Measurements from ENCODE around the gene PODN. TPM values are rescaled to one million over a fixed set of nuclear protein-coding genes. Genes with fewer than 3 reads are reported as not detected.

PODN gene
- total and polyA plus RNA-seq, 2 experiments from 2014 or later: 3.9 to 9.2 TPM

DNA sequence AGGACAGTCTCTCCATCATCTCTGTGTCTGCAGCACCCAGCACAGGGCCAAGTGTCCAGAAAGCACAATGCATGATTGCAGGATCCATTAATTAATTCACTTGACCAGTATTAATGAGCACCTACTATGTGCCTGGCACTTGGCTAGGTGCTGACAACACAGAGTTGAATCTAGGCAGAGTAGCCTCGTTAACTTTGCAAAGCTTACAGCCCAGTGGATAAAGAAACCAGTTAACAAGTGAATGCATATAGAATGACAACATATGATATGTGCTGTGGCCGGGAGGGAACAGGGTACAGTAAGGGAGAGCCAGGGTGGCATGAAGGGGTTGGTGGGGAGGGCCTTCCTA lies 69.6 kb downstream of the PODN start:
- Histone ChIP-seq H3K27me3 (no peaks in the 10 kb centered on the region), H3K79me2 (no peaks in the 10 kb centered on the region), H3K27ac (no peak overlapping the region), H3K4me1 (ENCODE audit: insufficient read depth) (peaks cover 4% of the 10 kb centered on the region), H4K20me1 (ENCODE audit: insufficient read depth, poor library complexity, severe bottlenecking) (no peaks in the 10 kb centered on the region), H3K9me2 (replicated peaks; ENCODE audit: insufficient read depth) (no peaks in the 10 kb centered on the region), H2AFZ (no peak overlapping the region), H3K36me3 (replicated peaks; ENCODE audit: insufficient read depth, low read depth) (no peaks in the 10 kb centered on the region), H3K4me3 (no peak overlapping the region), H3K9me3 (ENCODE audit: low read depth) (no peaks in the 10 kb centered on the region), H3K4me2 (no peak overlapping the region)
- WGBS (ENCODE audit: low lambda C conversion rate, missing lambda C conversion rate): 70% methylated on average over 2 of the region's 2 CpGs
- TF ChIP-seq EZH2phosphoT487 (IDR thresholded peaks at IDR 0.05; ENCODE audit: low read depth, severe bottlenecking, unreplicated experiment) (no peak), EZH2 (IDR thresholded peaks at IDR 0.05; ENCODE audit: borderline replicate concordance) (no peak), CTCF (IDR thresholded peaks at IDR 0.05; ENCODE audit: poor library complexity) (no peak)
- no peak for DNase-seq (ENCODE audit: low spot score)

DNA sequence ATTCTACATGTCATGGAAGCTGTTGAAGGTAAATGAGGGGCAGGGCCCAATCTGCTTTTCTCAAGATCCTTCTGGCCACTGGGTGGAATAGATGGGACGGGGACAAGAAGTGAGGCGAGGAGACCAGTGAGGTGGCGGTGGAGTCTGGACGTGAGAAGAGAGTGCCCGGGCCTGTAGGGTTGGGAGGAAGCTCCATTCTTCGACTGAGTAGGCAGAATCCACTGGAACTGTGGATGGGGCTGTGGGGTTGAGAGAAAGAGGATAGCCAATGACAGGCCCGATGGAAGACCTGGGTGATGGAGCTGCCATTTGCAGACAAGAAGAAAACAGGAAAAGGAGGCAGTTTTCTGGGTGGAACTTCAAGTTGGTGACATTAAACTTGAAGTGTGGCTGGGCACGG lies 70.2 kb downstream of the PODN start:
- Histone ChIP-seq H3K9me3 (ENCODE audit: low read depth) (no peaks in the 10 kb centered on the region), H3K79me2 (no peaks in the 10 kb centered on the region), H2AFZ (no peak overlapping the region), H4K20me1 (ENCODE audit: insufficient read depth, poor library complexity, severe bottlenecking) (no peaks in the 10 kb centered on the region), H3K4me3 (no peak overlapping the region), H3K27me3 (no peaks in the 10 kb centered on the region), H3K27ac (no peak overlapping the region), H3K4me2 (no peak overlapping the region), H3K9me2 (replicated peaks; ENCODE audit: insufficient read depth) (no peaks in the 10 kb centered on the region), H3K4me1 (ENCODE audit: insufficient read depth) (peaks cover 4% of the 10 kb centered on the region), H3K36me3 (replicated peaks; ENCODE audit: insufficient read depth, low read depth) (no peaks in the 10 kb centered on the region)
- no peak for DNase-seq (ENCODE audit: low spot score)
- TF ChIP-seq EZH2phosphoT487 (IDR thresholded peaks at IDR 0.05; ENCODE audit: low read depth, severe bottlenecking, unreplicated experiment) (no peak), EZH2 (IDR thresholded peaks at IDR 0.05; ENCODE audit: borderline replicate concordance) (no peak), CTCF (IDR thresholded peaks at IDR 0.05; ENCODE audit: poor library complexity) (no peak)
- 89% methylated on average over 8 of the region's 8 CpGs for WGBS (ENCODE audit: low lambda C conversion rate, missing lambda C conversion rate)

GRCh38 chr1:53133261-53134041 lies 71.4 kb downstream of the PODN start:
- no peaks in the 10 kb centered on the region for H3K27me3 ChIP-seq
- peaks cover 6% of the 10 kb centered on the region for H3K9me3 ChIP-seq (ENCODE audit: low read depth)
- H4K20me1 ChIP-seq (ENCODE audit: insufficient read depth, poor library complexity, severe bottlenecking): no peaks in the 10 kb centered on the region
- no peak overlapping the region for H2AFZ ChIP-seq
- no peak for DNase-seq (ENCODE audit: low spot score)
- H3K27ac ChIP-seq: no peak overlapping the region
- H3K36me3 ChIP-seq (replicated peaks; ENCODE audit: insufficient read depth, low read depth): no peaks in the 10 kb centered on the region
- no peak overlapping the region for H3K4me2 ChIP-seq
- H3K79me2 ChIP-seq: no peaks in the 10 kb centered on the region
- H3K4me1 ChIP-seq (ENCODE audit: insufficient read depth): peaks cover 4% of the 10 kb centered on the region
- H3K9me2 ChIP-seq (replicated peaks; ENCODE audit: insufficient read depth): no peaks in the 10 kb centered on the region
- TF ChIP-seq CTCF (IDR thresholded peaks at IDR 0.05; ENCODE audit: poor library complexity) (no peak), EZH2 (IDR thresholded peaks at IDR 0.05; ENCODE audit: borderline replicate concordance) (no peak), EZH2phosphoT487 (IDR thresholded peaks at IDR 0.05; ENCODE audit: low read depth, severe bottlenecking, unreplicated experiment) (no peak)
- H3K4me3 ChIP-seq: no peak overlapping the region
- 79% methylated on average over 9 of the region's 9 CpGs for WGBS (ENCODE audit: low lambda C conversion rate, missing lambda C conversion rate)

Data from hepatocyte (in vitro differentiated cells).